ENCODE data around the gene ABLIM1. TPM values are rescaled to one million over a fixed set of nuclear protein-coding genes. Genes with fewer than 3 reads are reported as not detected.

The ABLIM1 gene
- total RNA-seq, 2 donors from 2014 or later: 359 to 404 TPM

GRCh38 chr10:114541797-114542160 lies 116.3 kb downstream of the ABLIM1 start:
- DNase-seq (ENCODE audit: low spot score): no peak
- H3K27ac ChIP-seq: peak overlapping the region; percentile 81 to 82
- TF ChIP-seq CTCF (IDR thresholded peaks at IDR 0.05): no peak

GRCh38 chr10:114541081-114541796 lies 116.8 kb downstream of the ABLIM1 start:
- H3K9me3 ChIP-seq: no peaks in the 10 kb centered on the region
- TF ChIP-seq CTCF (IDR thresholded peaks at IDR 0.05): no peak
- peak overlapping the region; percentile 81 to 82 for H3K27ac ChIP-seq
- H3K4me1 ChIP-seq: peaks cover 0 to 61% of the 10 kb centered on the region in 2 donors
- H3K36me3 ChIP-seq: peaks cover 47% of the 10 kb centered on the region
- H3K4me3 ChIP-seq: no peak overlapping the region
- peak; percentile 92 for DNase-seq (ENCODE audit: low spot score)
- no peaks in the 10 kb centered on the region for H3K27me3 ChIP-seq

More at GRCh38 chr10:114541797-114542160, 116.3 kb downstream of the ABLIM1 start:
- Histone ChIP-seq H3K27me3 (no peaks in the 10 kb centered on the region), H3K9me3 (no peaks in the 10 kb centered on the region), H3K4me1 (peaks cover 0 to 67% of the 10 kb centered on the region in 2 donors), H3K36me3 (peaks cover 47% of the 10 kb centered on the region), H3K4me3 (no peak overlapping the region)

GRCh38 chr10:114540236-114540635 lies 117.8 kb downstream of the ABLIM1 start:
- Histone ChIP-seq H3K4me3 (no peak overlapping the region), H3K27me3 (no peaks in the 10 kb centered on the region), H3K9me3 (no peaks in the 10 kb centered on the region), H3K27ac (peak overlapping the region; percentile 81 to 82), H3K36me3 (peaks cover 44% of the 10 kb centered on the region), H3K4me1 (peaks cover 0 to 60% of the 10 kb centered on the region in 2 donors)
- TF ChIP-seq CTCF (IDR thresholded peaks at IDR 0.05): no peak
- no peak for DNase-seq (ENCODE audit: low spot score)

GRCh38 chr10:114539623-114540022 lies 118.5 kb downstream of the ABLIM1 start:
- peaks cover 44% of the 10 kb centered on the region for H3K36me3 ChIP-seq
- no peak overlapping the region for H3K4me3 ChIP-seq
- H3K4me1 ChIP-seq: peaks cover 0 to 60% of the 10 kb centered on the region in 2 donors
- no peaks in the 10 kb centered on the region for H3K27me3 ChIP-seq
- no peak for TF ChIP-seq CTCF (IDR thresholded peaks at IDR 0.05)
- no peaks in the 10 kb centered on the region for H3K9me3 ChIP-seq
- no peak for DNase-seq (ENCODE audit: low spot score)
- H3K27ac ChIP-seq: peak overlapping the region; percentile 81 to 82

- H3K4me1 ChIP-seq: peaks cover 0 to 54% of the 10 kb centered on the region in 2 donors
- TF ChIP-seq CTCF (IDR thresholded peaks at IDR 0.05): no peak
- H3K27me3 ChIP-seq: no peaks in the 10 kb centered on the region
- H3K4me3 ChIP-seq: no peak overlapping the region
- H3K36me3 ChIP-seq: peaks cover 41% of the 10 kb centered on the region
- H3K9me3 ChIP-seq: no peaks in the 10 kb centered on the region
- H3K27ac ChIP-seq: peak overlapping the region; percentile 46 to 57
- DNase-seq (ENCODE audit: low spot score): no peak
Measured at GRCh38 chr10:114538181-114538906, 119.7 kb downstream of the ABLIM1 start.
